Effector CD4-positive, alpha-beta T cell (primary cell): ENCODE measurements around the gene ALG1L2.
"Not testable (repeated sequence)": the region's sequence is repeated elsewhere in the genome, so short reads cannot be mapped to it uniquely, and the experiment has no call there.

Source experiments
- DNase-seq: peaks from one replicate; pipeline ENCODE4 v3.0.0-alpha.2; 2020

Gene ALG1L2

GRCh38 chr3:130136337-130136736 lies 54.7 kb downstream of the ALG1L2 start:
- not testable (repeated sequence) for DNase-seq

GRCh38 chr3:130137685-130138084 lies 56.1 kb downstream of the ALG1L2 start:
- not testable (repeated sequence) for DNase-seq

GRCh38 chr3:130138992-130139391 lies 57.4 kb downstream of the ALG1L2 start:
- not testable (repeated sequence) for DNase-seq

- DNase-seq, result not testable (repeated sequence)
These were observed 59.1 kb downstream of the ALG1L2 start for GRCh38 chr3:130140756-130141155.

GRCh38 chr3:130143648-130144327 lies 62.2 kb downstream of the ALG1L2 start:
- DNase-seq, result not testable (repeated sequence)

GRCh38 chr3:130144328-130144650 lies 62.7 kb downstream of the ALG1L2 start:
- DNase-seq, result not testable (repeated sequence)

GRCh38 chr3:130145456-130145855 lies 63.8 kb downstream of the ALG1L2 start:
- DNase-seq, result not testable (repeated sequence)

GRCh38 chr3:130146465-130146864 lies 64.8 kb downstream of the ALG1L2 start:
- DNase-seq, result not testable (repeated sequence)
